ENCODE results near the gene LNX1. TPM values are rescaled to one million over a fixed set of nuclear protein-coding genes. Genes with fewer than 3 reads are reported as not detected.

The LNX1 gene
- total RNA-seq, 1 experiment from 2014 or later = 1.7 TPM

DNA sequence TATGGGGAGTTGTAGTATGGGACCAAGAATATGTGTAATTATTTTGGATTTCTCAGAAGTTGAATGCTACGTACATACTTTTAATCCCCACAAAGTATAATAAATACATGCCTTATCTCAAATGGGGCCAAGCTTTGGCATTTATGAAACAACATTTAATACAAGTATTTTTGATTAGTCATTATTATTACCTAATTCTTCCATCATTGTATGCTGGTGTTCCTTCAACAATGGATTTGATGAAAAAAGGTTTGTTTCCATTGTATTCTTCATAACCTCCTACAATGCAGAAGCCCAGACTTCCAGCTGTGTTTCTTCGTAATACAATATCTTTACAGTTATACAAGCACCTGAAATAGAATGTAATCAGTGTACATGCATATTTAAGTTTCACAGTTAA lies 130.0 kb downstream of the LNX1 start:
- no peak overlapping the region for H2AFZ ChIP-seq (ENCODE audit: low read length)
- H3K4me2 ChIP-seq (ENCODE audit: insufficient read depth, insufficient read length, low read length) = no peak overlapping the region
- H2BK5ac ChIP-seq (ENCODE audit: insufficient read length, low read length) = no peak overlapping the region
- no peak overlapping the region for H3K56ac ChIP-seq (ENCODE audit: insufficient read length, low read depth, low read length)
- H3K18ac ChIP-seq (ENCODE audit: insufficient read length, low read depth, low read length) = no peak overlapping the region
- no peak overlapping the region for H3K27ac ChIP-seq (ENCODE audit: insufficient read length, low read depth, low read length)
- no peak overlapping the region for H3K14ac ChIP-seq (ENCODE audit: insufficient read depth, low read length)
- Mint-ChIP-seq H3K27me3 (ENCODE audit: low read depth) (no peaks in the 10 kb centered on the region), H3K27ac (no peak overlapping the region), H3K9me3 (peaks cover 3 to 8% of the 10 kb centered on the region in 2 experiments), H3K36me3 (ENCODE audit: insufficient read depth in 1 of 3, low read depth in 3 of 3) (peaks cover 6 to 47% (median 27%) of the 10 kb centered on the region in 3 experiments; a peak in 6 of 7 replicates), H3K4me3 (no peak overlapping the region), H3K4me1 (peaks cover 3 to 6% of the 10 kb centered on the region in 2 experiments; a peak in 3 of 4 replicates)
- H3K23ac ChIP-seq (ENCODE audit: insufficient read length, low read depth, low read length) = no peak overlapping the region
- TF ChIP-seq CTCF (conservative IDR thresholded peaks at IDR 0.05) = no peak
- no peak overlapping the region for H2AK5ac ChIP-seq (ENCODE audit: insufficient read length, low read length)
- no peaks in the 10 kb centered on the region for H3K79me1 ChIP-seq (ENCODE audit: insufficient read depth, low read depth, low read length, poor library complexity, severe bottlenecking)
- no peak overlapping the region for H3T11ph ChIP-seq (ENCODE audit: low read length)
- H3K23me2 ChIP-seq (ENCODE audit: insufficient read length, low read depth, low read length, poor library complexity, severe bottlenecking) = no peaks in the 10 kb centered on the region
- H2BK15ac ChIP-seq (ENCODE audit: low read depth, low read length) = no peak overlapping the region
- no peaks in the 10 kb centered on the region for H3K27me3 ChIP-seq (ENCODE audit: insufficient read depth, low read length)
- no peaks in the 10 kb centered on the region for H3K4me1 ChIP-seq (ENCODE audit: insufficient read depth, low read length)
- H4K91ac ChIP-seq (ENCODE audit: insufficient read length, low read depth, low read length) = no peak overlapping the region
- H3K4ac ChIP-seq (ENCODE audit: low read depth, low read length) = no peak overlapping the region
- no peaks in the 10 kb centered on the region for H3K9me3 ChIP-seq (ENCODE audit: control insufficient read depth, low read depth, low read length)
- no peak overlapping the region for H3K9ac ChIP-seq (ENCODE audit: extremely low read depth, insufficient read length, low read length)
- no peaks in the 10 kb centered on the region for H4K20me1 ChIP-seq (ENCODE audit: control insufficient read depth, insufficient read depth, insufficient read length)
- DNase-seq = no peak
- no peak overlapping the region for H2BK12ac ChIP-seq (ENCODE audit: insufficient read length, low read depth, low read length)
- H2BK120ac ChIP-seq (ENCODE audit: low read depth, low read length, poor library complexity, severe bottlenecking) = no peak overlapping the region
- WGBS (ENCODE audit: extremely low coverage, insufficient read length, low lambda C conversion rate) = no CpG with 5 or more reads among the region's 2 CpGs
- H4K5ac ChIP-seq (ENCODE audit: insufficient read length, low read depth, low read length) = no peak overlapping the region
- H3K79me2 ChIP-seq (ENCODE audit: insufficient read depth, low read length) = no peaks in the 10 kb centered on the region
- H2BK20ac ChIP-seq (ENCODE audit: low read depth, low read length, poor library complexity, severe bottlenecking) = no peak overlapping the region
- H4K8ac ChIP-seq (replicated peaks; ENCODE audit: insufficient read length, low read depth, low read length) = no peak overlapping the region
